Lower lobe of right lung (tissue), 2 donors: ENCODE data around the gene WWTR1. TPM values are rescaled to one million over a fixed set of nuclear protein-coding genes. Genes with fewer than 3 reads are reported as not detected.

Experiments used
- ATAC-seq, 2 donors: fragments of 200-7000 bp; cut with Tn5 transposase; one replicate each; pipeline ENCODE4 v1.9.1; 2020 to 2022; ENCODE audit warnings: mild to moderate bottlenecking in 2 of 2, moderate library complexity in 2 of 2
- DNase-seq: peaks from one replicate; pipeline ENCODE4 v3.0.0-alpha.2; 2020
- H3K27ac ChIP-seq: fragments of 200-600 bp; one replicate; pipeline ENCODE4 v1.8.0; 2022
- H3K27me3 ChIP-seq: fragments of 200-600 bp; one replicate; pipeline ENCODE4 v1.8.0; 2022; ENCODE audit warnings: low read depth
- H3K36me3 ChIP-seq: fragments of 200-600 bp; one replicate; pipeline ENCODE4 v1.8.0; 2022; ENCODE audit warnings: mild to moderate bottlenecking
- H3K4me1 ChIP-seq: fragments of 200-600 bp; one replicate; pipeline ENCODE4 v1.8.0; 2022
- H3K4me3 ChIP-seq: fragments of 200-600 bp; one replicate; pipeline ENCODE4 v1.8.0; 2022; ENCODE audit warnings: mild to moderate bottlenecking
- H3K9me3 ChIP-seq: fragments of 200-600 bp; one replicate; pipeline ENCODE4 v1.8.0; 2022
- intact Hi-C: fragments of 100-400 bp; cut with DNase I; formaldehyde crosslinking; loops from one replicate; pipeline ENCODE4 v1.11.0; 2022
- total RNA-seq: library from RNA; stranded (reverse); fragmentation: NEBNext Ultra II Directional; extraction: Animal tissue kit (Norgen Biotek cat#: 25700); gene quantifications from one replicate; pipeline ENCODE4 v1.2.1, GENCODE V29; 2021
- TF ChIP-seq, protein P1 (sequence below): fragments of 200-600 bp; IDR thresholded peaks from one replicate; pipeline ENCODE4 v1.8.0; 2022; ENCODE audit warnings: antibody characterized with exemption, mild to moderate bottlenecking
- donor health status: DM: no; HTN: yes; CAD: no; lungs with severe emphysema.

Gene WWTR1
- total RNA-seq, 1 donor from 2014 or later, result 89.5 TPM

DNA sequence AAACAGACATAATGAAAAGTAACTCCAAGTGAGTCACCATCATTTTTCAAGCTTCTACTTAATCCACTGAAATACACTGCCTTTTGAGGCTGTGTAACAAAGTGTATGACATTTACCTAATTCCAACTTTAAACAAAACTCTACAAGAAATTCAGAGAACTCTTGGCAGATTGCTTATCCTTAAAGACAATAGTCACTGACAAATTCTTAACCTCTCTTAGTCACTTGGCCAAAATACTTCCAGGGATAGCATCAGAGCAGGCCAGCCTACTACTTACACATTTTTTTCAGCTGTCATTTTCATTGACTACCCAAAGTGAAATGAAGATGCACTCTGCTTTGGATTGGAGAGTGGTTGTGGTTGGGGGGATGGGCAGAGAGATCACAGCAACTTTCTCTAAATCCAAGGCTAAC is 3.6 kb downstream of the WWTR1 start:
- Histone ChIP-seq H3K9me3 (no peaks in the 10 kb centered on the region), H3K4me3 (peak overlapping the region; percentile 68), H3K36me3 (peaks cover 8% of the 10 kb centered on the region), H3K27me3 (no peaks in the 10 kb centered on the region), H3K4me1 (peaks cover 38% of the 10 kb centered on the region), H3K27ac (no peak overlapping the region)
- ATAC-seq (no peak), DNase-seq (no peak)
- TF ChIP-seq, protein P1, sequence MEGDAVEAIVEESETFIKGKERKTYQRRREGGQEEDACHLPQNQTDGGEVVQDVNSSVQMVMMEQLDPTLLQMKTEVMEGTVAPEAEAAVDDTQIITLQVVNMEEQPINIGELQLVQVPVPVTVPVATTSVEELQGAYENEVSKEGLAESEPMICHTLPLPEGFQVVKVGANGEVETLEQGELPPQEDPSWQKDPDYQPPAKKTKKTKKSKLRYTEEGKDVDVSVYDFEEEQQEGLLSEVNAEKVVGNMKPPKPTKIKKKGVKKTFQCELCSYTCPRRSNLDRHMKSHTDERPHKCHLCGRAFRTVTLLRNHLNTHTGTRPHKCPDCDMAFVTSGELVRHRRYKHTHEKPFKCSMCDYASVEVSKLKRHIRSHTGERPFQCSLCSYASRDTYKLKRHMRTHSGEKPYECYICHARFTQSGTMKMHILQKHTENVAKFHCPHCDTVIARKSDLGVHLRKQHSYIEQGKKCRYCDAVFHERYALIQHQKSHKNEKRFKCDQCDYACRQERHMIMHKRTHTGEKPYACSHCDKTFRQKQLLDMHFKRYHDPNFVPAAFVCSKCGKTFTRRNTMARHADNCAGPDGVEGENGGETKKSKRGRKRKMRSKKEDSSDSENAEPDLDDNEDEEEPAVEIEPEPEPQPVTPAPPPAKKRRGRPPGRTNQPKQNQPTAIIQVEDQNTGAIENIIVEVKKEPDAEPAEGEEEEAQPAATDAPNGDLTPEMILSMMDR, result no peak
- intact Hi-C loops, result no loop called here

DNA sequence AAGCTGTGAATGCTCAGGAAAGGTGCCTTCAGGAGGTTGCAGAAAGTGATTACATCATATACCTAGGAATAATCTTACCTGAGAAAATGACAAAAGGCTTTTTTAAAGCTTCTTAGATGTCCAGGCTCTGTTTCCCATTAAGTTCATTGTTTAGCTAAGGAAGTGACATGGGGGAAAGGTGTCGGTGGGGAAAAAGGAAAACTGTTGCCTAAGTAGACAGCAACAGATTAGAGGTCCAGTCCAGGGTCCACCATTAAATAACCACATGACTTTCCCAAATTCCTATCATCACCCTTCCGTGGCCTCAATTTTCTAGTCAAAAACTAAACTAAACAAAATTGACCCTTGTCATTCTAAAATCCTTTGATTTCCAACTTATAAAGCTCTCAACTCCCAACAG is 4.3 kb downstream of the WWTR1 start:
- Histone ChIP-seq H3K4me3 (peak overlapping the region; percentile 68), H3K4me1 (peaks cover 39% of the 10 kb centered on the region), H3K27me3 (no peaks in the 10 kb centered on the region), H3K36me3 (peaks cover 8% of the 10 kb centered on the region), H3K27ac (no peak overlapping the region), H3K9me3 (no peaks in the 10 kb centered on the region)
- intact Hi-C loops, result no loop called here
- DNase-seq, result no peak
- no peak for ATAC-seq
- TF ChIP-seq, protein P1, result no peak

DNA sequence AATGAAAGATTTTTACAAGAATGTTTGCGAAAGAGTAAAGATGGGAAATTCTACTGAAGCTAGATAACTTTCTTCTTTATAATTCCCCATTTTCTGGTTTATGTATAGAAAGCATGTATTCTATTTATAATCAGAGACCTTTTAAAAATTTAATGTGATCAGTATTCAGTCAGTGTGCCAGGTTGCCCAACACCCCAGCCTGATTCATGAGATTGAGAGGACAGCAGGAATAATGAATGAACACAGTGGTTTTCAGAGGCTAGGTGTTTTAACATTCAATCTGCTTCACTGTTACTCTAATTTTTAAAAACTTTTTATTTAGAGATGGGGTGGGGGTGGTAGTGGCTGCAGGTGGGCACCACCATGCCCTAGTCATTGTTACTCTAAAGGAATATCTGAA is 4.7 kb downstream of the WWTR1 start:
- Histone ChIP-seq H3K4me3 (peak overlapping the region; percentile 68), H3K27ac (no peak overlapping the region), H3K9me3 (no peaks in the 10 kb centered on the region), H3K4me1 (peaks cover 42% of the 10 kb centered on the region), H3K36me3 (peaks cover 8% of the 10 kb centered on the region), H3K27me3 (no peaks in the 10 kb centered on the region)
- intact Hi-C loops, result no loop called here
- TF ChIP-seq, protein P1, result no peak
- ATAC-seq (no peak), DNase-seq (no peak)

DNA sequence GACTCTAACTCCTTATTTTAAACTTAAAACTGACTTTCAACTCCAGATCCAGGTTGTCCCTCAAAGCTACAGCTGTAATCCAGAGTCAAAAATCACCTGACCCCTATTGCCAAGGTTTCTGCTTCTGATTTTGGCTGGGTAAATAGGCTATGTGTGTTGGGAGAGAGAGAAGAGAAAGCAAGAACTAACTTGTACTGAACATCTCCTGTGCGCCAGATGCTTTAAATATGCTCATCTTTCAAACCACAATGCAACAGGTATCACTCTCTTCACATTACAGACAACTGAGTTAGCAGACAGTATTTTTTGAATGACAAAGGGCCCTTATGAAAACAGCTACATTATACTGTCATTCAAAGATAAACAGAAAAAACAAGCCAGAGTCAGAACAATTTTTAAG is 7.0 kb downstream of the WWTR1 start:
- peaks cover 47% of the 10 kb centered on the region for H3K4me1 ChIP-seq

DNA sequence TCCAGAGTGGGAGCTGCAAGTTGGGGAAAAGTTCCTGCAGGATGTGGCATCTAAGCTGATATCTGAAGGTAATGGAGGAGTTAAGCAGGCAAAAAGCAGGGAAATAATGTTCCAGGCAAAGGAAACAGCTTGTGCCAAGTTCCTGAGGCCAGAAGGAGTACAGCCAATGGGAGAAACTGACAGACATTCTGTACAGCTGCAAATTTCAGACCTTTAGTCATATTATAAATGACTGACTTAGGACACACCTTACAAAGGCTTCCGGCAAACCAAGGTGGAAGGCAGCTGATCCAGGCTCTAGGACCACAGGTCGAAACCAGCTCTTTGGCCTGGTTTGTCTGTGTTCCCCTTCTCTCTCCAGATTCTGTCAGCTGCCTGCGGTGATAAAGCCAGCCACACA is 9.3 kb downstream of the WWTR1 start:
- peak overlapping the region; percentile 20 for H3K4me3 ChIP-seq
- H3K36me3 ChIP-seq, result peaks cover 8% of the 10 kb centered on the region
- intact Hi-C loops, result no loop called here
- DNase-seq (no peak), ATAC-seq (peak in 1 of 2 donors; percentile 33)
- H3K4me1 ChIP-seq, result peaks cover 33% of the 10 kb centered on the region
- no peak overlapping the region for H3K27ac ChIP-seq
- H3K27me3 ChIP-seq, result no peaks in the 10 kb centered on the region
- H3K9me3 ChIP-seq, result no peaks in the 10 kb centered on the region
- TF ChIP-seq, protein P1, result no peak

More for the DNA sequence above, 7.0 kb downstream of the WWTR1 start:
- DNase-seq (no peak), ATAC-seq (no peak)
- Histone ChIP-seq H3K36me3 (peaks cover 8% of the 10 kb centered on the region), H3K27ac (no peak overlapping the region), H3K9me3 (no peaks in the 10 kb centered on the region), H3K27me3 (no peaks in the 10 kb centered on the region), H3K4me3 (no peak overlapping the region)
- TF ChIP-seq, protein P1, result no peak
- intact Hi-C loops, result no loop called here

DNA sequence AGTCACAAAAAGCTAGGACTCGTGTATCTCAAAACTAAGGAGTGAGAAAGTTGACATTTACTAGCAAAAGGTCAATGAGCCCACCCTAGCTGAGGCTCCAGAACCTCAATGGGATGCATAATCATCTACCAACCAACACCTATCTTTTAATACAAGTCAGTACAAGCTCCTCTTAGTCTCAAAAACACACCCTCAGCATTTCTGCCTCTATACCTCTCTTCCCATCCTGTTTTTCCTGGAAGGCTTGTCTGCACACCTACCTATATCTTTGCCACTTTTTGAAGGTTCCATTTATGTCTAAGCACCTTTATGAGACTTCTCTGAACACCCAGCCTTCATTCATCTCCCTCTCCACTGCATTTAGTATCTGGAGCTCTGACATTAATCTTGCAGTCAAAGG is 10.0 kb downstream of the WWTR1 start:
- TF ChIP-seq, protein P1, result no peak
- Histone ChIP-seq H3K4me3 (no peak overlapping the region), H3K9me3 (no peaks in the 10 kb centered on the region), H3K4me1 (peaks cover 36% of the 10 kb centered on the region), H3K36me3 (peaks cover 8% of the 10 kb centered on the region), H3K27me3 (no peaks in the 10 kb centered on the region), H3K27ac (no peak overlapping the region)
- DNase-seq (no peak), ATAC-seq (no peak)
- intact Hi-C loops, result no loop called here
